HuH-7 (cell line): ENCODE results near the gene HIC1.

Experiments
- DNase-seq: peaks from one replicate; pipeline ENCODE4 v3.0.0; 2011; ENCODE audit warnings: low spot score

Gene HIC1

DNA sequence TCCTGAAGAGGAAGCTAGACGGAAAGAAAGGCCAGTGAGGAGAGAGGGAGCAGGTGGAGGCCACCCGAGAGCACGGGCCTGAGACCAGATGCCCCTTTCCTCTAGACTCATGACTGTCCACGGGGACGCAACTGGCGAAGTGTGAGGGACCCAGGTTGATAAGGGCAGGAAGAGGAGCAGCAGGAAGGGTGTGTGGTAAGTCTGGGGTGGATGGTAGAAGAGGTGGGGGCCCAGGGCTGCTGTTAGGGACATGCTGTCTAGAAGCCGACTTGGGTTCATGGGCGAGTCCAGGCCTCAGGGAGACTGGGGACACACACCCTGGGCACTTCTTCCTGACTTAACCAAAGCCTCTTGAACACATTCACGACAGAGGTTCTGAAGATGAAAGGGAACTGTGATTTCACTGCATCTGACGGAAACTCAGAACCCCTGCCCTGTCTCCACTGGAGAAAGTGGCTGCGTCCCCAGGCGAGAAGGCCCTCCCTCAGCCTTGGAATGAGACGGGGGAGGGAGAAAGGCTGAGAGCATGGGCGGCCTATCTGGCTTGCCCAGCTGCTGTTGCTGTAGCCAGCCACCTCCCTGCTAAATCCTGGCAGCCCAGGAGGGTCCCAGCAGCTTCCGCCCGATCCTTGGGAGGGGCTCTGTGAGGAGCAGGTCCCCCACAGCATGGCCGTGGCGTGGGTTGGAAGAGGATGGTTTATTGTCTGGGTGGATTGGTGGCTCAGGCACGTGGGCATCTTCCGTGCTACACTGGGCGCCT lies 6.0 kb downstream of the HIC1 start:
- no peak for DNase-seq

DNA sequence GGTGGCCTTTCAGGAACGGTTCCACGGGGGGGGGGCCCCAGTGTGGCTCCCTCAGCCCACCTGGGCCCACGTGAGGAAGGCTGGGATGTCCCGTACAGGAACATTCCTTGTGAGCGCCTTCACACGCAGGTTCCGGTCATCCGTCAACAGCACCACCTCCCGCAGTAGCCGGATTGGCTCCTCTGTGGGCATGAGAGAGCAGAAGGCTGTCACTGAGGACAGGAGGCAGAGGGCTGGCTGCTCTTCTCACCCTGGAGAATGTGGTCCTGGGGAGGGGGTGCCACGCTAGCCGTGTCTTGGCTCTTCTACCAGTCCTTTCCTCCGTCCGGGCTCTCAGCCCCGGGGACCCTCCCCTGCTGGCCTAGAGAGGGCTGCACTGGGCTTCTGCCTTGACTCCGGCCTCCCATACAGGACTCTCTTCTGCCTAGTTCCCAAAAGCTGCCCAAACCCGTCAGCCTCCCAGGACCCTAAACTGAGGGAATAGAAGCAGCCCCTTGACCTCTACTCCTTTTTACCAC lies 6.6 kb downstream of the HIC1 start:
- DNase-seq = no peak

DNA sequence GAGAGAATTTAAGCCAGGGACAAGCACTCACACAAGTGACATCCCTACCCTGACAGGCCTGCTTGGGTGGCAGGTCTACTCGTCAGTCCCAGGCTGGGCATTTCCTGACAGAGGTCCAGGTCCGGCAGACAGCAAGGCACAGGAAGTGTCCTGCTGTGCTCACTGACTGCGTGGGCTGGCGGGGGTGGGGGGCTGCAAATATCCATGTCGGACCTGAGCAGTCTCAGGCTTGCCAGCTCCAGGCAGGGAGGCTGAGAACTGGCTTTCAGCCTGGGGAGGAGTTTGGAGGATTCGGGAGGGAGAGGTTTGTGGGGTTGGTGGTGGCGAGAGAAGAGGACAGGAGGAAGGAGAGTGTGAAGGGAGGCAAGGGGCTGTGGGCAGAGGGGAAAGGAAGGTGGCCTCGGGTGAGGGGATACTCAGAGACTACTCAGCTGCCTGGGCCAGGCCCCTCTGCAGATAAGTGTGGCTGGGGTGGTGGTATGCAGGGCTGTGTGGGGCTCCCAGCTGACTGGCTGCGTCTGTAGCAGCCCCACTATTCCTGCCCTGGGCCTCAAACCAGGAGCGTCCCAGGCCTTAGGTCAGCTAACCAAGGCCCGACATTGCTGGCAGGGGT lies 7.8 kb downstream of the HIC1 start:
- DNase-seq = no peak

DNA sequence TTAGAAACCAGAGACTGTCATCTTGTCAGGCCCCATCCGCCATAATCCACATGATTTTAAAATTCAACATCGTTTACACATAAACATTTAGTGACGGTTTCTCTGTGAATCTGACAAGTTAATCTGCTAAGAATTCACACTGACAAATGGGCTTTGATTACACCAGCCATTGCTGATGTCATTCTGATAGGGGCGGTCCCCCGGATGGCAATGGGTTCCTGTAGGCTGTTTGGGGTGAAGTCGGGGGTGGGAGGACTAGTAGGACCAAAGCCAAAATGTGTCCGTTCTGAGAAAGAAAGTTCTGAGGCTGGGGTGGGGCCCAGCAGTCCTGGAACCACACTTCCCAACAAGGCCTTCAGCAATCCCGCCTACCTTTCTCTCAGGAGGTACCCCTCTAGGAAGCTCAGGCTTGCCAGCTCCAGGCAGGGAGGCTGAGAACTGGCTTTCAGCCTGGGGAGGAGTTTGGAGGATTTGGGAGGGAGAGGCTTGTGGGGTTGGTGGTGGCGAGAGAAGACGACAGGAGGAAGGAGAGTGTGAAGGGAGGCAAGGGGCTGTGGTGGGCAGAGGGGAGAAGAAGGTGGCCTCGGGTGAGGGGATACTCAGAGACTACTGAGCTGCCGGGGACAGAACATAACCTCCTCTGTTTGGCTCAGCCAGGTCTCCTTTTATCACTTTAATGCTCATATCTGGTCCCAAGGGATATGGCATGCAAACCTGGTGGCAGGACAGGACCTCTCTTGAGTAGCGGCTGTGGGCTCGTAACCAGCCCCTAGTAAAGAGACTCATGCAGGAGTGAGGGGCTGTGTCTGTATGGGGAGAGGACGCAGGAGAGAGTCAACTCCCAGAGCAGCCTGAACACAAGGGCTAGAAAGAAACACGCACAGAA lies 8.6 kb downstream of the HIC1 start:
- DNase-seq = no peak

DNA sequence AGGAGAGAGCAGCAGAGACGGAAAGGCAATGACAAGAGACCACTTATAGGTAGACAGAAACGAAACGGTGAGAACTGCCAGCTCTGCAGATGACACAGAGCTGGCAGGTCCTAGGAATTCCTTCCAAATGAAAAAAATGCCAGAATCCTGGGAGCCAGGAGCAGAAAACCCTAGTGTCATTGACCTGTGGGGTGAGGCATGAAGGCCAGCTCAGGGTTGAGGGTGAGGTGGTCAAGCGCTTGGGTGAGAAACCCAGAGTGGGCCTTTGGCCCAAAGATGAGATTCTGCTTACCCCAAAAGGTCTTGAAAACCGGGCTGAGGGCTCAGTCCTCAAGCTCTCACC lies 9.2 kb downstream of the HIC1 start:
- no peak for DNase-seq

DNA sequence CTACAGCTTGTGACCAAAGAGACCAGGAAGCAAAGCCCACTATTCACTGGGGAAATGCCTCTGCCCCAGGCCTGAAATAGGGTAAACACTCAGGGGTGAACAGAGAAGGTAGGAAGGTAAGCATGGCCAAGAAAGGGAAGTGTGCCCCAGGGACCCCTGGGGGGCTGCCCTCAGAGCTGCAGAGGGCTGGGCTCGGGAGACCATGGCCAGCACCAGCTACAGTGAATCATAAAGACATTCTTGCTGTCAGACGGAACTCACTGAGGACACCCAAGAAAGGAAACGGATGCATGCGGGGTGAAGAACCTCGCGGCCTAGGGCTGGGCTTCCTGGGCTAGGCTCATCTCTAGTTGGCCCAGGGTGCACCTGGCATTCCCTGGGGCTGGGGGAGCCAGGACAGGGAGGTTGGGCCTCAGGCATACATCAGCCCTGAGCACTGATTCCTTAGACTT lies 9.6 kb downstream of the HIC1 start:
- DNase-seq = no peak

DNA sequence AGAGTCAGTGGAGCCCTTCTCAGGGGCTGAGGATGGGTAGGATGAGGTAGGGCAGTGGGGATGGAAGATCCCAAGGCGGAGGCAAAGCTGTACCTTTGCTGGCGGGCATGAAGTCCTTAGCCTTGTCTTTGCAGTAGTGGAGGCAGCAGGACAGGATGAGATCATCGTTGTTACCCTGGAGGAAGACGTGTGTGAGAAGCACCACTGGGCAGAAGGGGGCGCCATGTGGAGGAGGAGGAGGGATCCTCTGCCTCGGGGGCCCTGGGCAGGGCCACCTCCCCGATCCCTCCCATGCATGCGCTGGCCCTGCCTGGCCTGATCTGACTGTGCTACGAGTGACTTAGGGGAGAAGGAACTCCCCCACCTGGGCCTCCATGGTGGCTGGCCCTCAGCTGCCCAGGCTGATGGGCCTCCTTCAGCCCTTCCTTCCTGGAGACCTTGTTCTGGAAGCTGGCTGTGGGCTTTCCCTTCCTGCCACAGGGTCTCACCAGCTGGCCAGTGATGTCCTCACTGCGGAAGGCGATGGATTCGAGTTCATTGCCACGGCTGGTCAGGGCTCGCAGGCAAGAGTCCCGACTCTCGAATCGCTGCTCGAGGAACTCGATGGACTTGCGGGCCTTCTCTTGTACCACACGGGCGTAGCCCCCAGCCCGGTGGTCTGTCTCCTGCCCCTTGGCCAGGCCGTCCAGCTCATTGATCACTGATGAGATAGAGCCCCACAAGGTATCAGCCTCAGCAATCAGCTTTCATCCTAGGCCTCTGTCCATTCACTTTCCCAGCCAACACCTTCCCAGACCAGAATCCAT lies 10.3 kb downstream of the HIC1 start:
- peak; percentile 64 for DNase-seq

DNA sequence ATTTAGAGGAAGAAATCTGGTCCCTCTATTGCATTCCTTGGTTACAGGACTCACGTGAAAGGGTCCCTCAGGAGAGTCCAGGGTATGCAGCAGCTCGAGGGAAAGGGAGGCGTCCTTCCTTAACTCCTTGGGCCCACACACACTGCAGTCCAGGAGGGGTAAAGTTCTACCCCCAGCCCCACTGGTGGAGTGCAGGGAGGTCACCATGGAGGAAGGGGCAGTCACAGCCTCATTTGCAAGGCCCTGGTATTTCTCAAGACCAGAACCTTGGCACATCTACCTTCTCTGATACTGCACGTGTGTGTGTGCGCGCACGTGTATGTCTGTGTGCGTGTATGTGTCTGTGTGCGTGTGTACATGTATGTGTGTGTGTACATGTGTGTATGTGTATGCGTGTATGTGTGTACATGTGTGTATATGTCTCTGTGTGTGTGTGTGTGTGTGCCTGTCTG lies 11.1 kb downstream of the HIC1 start:
- no peak for DNase-seq

DNA sequence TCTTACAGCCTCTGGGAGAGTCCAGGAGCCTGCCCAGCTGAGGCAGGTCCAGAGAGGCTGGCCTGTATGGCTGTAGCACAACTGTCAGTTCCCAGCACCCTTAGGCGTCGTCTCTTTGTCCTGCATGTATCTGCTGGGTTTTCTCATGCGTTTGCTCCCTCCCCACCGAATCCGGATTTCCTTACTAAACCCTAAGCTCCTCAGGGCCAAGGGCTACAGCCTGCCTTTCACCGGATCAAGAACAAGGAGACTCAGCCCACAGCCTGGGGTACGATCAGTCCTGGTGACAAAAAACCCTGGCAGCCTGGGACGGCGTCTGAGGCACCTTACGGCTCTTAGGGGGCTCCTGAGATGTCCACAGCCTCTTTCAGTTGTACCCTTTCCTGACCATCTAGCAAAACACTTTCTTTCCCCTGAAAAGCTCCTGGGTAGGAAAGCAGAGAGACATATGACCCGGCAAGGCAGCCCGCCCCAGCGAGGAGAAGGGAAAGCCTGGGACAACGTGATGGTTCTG lies 12.2 kb downstream of the HIC1 start:
- DNase-seq = no peak

DNA sequence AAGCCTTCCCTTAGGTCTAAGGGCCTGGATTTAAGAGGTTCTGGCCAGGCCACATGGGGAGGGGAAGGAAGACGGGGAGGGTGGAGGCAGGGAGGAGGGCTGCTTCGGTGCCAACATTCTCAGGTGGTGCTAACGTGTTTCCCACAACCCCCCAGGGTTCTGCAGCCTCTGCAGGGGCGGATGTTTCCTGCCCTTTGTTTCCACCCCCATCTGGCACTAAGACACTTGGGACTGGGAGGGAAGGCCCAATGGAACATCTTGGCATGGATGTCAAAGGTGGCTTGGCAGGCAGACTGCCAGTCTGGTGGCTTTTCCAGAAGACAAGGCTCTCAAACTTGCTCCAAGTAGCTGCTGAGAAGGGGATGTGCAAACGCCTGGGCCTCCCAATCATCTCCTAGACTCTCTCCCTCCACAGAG lies 12.7 kb downstream of the HIC1 start:
- DNase-seq = no peak

DNA sequence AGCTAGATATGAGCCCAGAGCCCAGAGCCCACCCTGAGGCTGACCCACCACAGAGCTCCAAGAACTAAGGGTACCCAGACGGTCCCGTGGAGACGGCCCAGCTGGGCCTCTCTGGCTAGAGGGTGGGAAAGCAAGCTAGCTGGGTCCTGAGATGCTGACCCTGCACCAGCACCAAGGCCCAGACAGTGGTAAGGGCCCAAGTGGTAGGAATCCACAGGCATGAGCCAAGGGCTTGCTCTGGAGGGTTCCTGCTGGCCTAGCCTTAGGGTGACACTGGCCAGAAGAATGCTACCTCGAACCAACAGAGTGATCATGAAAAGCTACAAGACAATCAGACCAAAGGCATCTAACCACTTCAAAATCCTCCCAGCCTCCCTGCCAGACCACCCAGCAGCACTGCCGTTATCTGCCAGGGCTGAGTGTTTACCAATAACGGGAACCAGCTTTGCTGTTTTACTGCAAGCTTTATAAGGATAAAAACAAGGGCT lies 13.2 kb downstream of the HIC1 start:
- DNase-seq = no peak

DNA sequence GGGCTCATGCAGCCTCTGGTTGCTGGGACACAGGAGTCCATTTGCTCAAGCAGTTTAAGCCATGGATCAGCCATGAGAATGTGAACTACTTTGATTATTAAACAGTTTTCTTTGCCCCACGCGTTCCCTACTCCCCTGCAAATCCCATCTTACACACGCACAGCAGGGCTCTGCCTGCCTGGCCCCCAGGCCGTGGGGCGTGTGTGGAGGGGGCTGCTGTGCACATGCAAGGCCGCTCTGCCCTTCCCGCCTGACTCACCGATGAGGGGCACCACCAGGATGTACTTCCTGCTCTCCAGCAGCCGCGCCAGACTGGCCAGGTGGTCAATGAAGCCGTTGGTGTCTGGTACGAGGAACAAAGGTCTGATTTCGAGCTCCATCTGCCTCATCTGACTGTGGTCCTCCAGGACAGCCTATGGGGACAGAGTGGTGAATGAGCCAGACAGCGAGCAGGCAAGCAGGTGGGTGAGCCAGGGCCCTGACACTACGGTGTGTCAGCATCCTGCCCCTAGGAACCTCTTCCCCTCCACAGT lies 13.7 kb downstream of the HIC1 start:
- no peak for DNase-seq

DNA sequence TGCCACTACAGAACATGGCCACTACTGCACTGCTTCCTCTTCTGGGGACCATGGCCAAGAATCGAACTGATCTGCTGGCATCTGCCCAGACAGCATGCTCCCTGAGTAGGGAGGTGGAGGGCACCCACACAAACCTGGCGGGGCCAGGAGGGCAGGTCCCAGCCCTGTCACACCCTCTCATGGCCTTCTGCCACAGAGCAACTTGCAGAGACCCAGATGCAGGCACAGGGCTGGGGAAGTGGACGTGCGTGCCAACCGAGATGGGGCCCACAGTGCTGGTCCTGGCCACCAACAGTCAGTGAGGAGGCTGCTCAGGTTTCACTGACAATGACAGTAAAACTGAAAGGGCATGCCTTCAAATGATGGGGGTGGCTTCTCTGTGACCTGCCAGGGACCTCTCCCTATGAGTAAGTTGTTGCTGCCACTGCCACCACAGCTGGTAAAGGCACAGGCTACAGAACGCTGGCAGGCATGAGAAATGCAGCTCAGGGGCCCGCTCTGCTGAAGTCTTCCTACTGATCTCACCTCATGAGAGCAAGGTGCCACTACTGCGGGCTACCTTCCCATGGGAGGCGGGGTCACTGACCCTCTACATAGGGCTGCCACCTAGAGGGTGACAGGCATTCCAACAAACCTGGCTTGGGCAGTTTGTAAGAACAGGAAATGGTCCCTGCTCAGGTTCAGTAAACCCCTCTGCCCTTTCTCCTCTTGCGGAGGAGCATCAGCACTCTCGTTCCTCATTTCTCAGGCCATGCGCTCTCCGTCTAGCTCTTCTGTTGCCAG lies 15.5 kb downstream of the HIC1 start:
- DNase-seq = no peak

DNA sequence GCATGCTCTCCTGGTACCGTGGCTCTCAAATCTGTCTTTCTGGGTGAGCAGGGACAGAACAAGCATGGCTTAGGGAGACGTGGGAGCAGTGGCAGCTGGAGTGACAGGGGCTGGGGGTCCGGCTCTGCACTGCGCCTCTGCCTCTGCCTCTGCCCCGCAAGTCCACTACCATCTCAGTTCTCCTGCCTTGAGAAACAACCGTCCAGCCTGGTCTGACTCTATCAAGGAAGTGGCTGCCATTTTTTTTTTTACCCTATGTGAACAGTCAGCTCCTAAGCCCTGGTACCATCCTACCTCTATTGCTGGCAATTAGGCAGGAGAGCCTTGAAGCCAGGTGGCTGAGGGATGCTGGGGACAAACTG lies 16.1 kb downstream of the HIC1 start:
- DNase-seq = no peak

DNA sequence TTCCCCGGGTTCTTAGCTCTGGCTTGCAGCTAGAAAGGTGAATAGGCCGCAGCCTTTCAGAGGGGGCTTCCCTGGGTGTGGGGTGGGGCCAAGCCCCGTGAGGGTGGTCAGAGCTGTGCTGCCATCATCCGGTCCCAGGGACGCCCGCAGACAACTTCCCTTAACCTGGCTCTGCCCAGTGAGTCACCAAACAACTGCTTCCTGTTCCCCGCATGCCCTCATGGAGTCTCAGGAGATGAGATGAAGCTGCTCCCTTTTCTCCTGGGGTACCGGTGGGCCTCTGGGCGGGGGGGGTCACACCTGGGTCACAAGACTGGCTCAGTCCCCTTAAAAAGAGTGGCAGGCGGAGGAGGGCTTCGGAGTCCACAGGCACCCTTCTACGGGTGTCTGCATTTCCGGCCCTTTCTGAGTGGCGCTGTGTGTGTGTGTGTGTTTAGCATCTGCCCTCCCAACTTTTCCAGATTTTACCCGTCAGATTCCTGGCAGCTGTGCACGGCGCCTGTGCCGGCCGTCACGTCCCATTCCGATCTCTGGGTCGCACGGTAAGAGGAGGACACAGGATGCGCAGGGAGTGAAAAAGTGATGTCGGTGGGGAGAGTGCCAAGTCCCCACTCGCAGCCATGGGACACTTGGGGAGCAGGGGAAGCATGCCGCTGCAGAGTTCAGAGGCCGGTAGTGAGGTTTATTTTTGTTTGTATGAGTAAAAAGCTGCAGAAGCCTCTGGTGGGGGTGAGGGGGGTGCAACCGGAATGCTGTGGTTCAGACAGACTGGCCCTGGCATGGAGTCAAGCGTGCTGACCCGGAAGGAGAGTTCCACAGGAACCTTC lies 16.8 kb downstream of the HIC1 start:
- no peak for DNase-seq

DNA sequence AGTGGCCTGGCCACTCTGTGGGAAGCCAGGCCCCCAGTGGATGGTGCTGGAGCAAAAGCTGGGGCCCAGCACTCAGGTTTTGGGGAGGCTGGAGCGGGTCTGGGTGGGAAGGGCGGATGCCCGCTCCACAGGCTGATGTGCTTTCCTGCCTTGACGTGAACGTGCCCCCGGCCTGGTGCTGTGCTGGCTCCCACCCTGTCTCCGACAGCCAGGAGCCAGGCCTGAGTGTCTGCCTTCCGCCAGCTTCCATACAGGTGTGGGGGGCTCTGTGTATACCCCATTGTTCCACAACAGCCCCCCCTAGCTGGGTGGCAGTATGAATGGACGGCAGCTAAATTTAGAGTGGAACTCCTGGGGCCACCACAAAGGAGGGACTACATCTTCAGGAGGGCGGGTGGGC lies 20.0 kb downstream of the HIC1 start:
- DNase-seq = no peak

DNA sequence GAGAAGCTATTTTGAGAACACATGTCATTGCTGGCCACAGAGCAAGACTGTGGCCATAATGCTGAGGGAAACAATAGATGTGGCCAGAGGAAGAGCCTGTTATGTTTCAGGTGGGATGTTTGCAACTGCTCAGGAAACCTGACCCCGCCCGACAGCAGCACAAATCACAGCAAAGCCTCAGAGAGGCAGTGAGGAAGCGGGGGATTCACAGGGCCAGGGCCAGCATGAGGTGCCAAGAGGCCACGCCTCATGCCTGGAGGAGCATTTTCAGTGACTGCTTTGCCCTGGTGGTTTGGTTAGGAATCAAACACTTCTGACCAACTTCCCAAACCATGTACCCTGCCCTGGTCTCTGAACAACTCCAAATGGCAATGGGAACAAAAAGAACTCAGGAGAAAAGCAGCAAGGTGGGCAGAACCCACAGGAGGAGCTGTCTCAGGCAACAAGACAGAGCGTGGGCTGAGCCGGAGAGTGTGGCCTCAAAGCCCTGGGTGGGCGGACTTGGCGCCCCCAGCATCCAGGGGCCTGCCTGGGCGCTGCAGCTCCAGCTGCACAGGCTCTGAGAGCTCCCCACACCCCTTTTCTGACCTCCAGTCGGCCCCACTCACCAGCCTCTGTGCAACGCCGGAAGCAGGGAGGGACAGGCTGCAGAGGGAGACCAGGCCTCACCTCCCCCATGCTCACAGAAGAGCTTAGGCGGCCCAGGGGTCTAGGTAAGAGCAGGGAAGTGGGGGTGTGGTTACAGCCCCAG lies 20.6 kb downstream of the HIC1 start:
- DNase-seq = no peak

DNA sequence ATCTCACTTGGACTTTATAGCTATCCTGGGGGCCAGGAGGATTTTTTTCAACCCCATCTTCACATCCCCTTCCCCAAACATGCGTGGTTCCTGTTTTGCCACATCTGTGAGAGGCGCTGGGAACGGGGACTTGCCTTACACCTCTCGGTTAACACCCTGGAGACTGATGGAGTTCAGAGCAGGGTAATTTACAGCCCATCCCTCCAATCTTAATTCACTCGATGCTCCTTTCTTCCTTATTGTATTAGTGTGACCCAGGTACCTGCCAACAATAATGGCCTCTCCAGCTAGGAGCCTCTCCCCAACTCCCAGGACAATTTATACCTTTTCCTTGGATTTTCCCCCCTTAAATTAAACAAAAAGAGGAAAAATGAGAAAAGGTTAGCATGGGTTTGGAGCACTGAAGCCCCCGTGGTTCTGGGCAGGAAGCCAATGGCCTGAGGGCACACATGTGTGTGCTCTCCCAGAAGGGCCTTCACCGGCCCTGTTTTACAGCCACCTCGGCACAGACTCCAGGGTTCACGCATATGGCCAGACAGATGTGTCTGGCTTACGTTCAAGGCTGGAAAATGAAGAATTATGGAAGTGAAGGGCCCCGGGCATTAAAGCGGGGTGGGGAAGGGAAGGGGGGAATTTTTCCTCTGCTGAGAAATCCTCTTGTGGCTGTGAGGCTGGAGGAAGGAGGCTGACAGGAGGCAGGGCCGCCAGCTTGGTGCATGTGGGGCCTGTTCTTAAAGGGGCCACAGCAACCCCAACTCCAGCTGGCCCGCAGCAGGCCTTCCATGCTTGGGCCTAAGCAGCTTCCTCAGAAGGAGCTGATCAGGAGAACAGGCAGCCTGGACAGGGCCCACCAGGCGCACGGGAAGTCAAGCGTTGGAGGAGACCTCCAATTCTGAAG lies 21.4 kb downstream of the HIC1 start:
- no peak for DNase-seq
